Measurements from ENCODE around the gene UPK1A. TPM values are rescaled to one million over a fixed set of nuclear protein-coding genes. Genes with fewer than 3 reads are reported as not detected.

UPK1A gene
- total RNA-seq, 4 donors from 2014 or later: 4.6 to 18.7 (median 9.8) TPM; not detected in 1

DNA sequence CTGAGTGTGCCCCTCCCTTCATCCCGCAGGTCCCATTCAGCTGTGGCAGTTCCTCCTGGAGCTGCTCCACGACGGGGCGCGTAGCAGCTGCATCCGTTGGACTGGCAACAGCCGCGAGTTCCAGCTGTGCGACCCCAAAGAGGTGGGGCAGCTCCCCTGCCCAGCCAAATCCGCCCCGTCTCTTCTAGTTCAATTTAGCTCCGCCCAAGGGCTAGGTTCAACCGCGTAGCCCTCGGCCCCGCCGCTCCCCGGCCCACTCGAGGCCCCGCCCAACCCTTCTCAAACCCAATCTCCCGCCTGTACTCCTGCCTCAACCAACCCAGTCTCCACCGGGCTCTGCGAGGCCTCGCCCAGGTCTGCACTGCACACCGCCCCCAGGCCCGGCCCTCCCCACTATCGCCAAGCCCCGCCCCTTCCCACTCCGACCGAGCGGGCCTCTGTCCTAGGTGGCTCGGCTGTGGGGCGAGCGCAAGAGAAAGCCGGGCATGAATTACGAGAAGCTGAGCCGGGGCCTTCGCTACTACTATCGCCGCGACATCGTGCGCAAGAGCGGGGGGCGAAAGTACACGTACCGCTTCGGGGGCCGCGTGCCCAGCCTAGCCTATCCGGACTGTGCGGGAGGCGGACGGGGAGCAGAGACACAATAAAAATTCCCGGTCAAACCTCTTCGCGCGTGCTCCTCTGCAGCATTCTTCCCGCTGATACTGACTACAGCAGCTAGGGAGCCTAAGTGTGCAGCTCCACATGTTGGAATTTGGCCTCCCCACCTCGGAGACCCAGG, 21.9 kb upstream of the UPK1A start:
- intact Hi-C loops (cut with DNase I): no loop called here
- no peaks in the 10 kb centered on the region for H3K9me3 ChIP-seq

DNA sequence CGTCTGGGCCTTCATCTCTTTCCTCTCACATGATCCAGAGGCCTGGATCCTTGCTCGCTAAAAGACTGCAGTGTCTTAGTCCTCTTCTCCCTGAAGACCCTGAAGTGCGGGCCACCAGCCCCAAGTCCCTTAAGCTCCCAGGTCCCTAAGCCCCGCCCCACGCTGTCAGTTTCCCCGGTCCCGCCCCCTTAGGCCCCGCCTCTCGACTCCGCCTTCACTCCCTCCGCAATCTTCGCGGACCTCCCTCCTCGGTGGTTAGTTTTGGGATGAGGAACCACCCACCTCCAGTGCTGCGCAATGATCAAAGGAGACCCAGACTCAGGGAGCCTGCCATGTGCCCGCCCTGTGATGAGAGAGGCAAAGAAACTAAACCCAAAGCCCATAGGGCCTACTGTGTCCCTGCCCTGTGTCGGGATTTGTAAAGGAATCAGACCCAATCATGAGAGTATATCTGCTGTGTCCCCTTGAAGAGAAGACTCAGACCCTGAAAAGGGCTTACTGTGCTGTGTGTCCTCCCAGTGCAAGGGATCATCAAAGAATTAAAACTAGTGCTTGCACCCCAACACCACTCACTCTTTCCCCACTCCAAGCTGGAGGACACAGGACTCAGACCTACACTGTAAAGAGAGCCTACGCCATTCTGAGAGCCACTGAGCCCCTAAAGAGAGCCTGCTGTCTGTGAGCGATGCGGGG, 21.2 kb upstream of the UPK1A start:
- H3K9me3 ChIP-seq: no peaks in the 10 kb centered on the region
- WGBS, 2 donors: 6 to 13% methylated on average over 2 to 6 of the region's 20 CpGs
- intact Hi-C loops (cut with DNase I): no loop called here
- H3K27ac ChIP-seq: peak overlapping the region; percentile 85 to 97 (median 96)
- H3K27me3 ChIP-seq: no peaks in the 10 kb centered on the region
- peaks cover 18 to 66% (median 28%) of the 10 kb centered on the region in 3 donors for H3K4me1 ChIP-seq
- TF ChIP-seq, protein P1, sequence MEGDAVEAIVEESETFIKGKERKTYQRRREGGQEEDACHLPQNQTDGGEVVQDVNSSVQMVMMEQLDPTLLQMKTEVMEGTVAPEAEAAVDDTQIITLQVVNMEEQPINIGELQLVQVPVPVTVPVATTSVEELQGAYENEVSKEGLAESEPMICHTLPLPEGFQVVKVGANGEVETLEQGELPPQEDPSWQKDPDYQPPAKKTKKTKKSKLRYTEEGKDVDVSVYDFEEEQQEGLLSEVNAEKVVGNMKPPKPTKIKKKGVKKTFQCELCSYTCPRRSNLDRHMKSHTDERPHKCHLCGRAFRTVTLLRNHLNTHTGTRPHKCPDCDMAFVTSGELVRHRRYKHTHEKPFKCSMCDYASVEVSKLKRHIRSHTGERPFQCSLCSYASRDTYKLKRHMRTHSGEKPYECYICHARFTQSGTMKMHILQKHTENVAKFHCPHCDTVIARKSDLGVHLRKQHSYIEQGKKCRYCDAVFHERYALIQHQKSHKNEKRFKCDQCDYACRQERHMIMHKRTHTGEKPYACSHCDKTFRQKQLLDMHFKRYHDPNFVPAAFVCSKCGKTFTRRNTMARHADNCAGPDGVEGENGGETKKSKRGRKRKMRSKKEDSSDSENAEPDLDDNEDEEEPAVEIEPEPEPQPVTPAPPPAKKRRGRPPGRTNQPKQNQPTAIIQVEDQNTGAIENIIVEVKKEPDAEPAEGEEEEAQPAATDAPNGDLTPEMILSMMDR (IDR thresholded peaks at IDR 0.05): no peak
- TF ChIP-seq POLR2A (IDR thresholded peaks at IDR 0.05): no peak
- peak overlapping the region; percentile 45 to 85 (median 70) for H3K4me3 ChIP-seq
- H3K36me3 ChIP-seq: peaks cover 0 to 6% (median 0%) of the 10 kb centered on the region in 3 donors
- no peak for DNase-seq

More for the DNA sequence above, 21.9 kb upstream of the UPK1A start:
- Histone ChIP-seq H3K4me1 (peaks cover 18 to 58% (median 23%) of the 10 kb centered on the region in 3 donors), H3K27ac (peak overlapping the region; percentile 85 to 97 (median 96)), H3K36me3 (no peaks in the 10 kb centered on the region), H3K27me3 (no peaks in the 10 kb centered on the region), H3K4me3 (peak overlapping the region; percentile 45 to 85 (median 70))
- 1% methylated on average over 23 to 27 of the region's 60 CpGs for WGBS, 2 donors
- peak; percentile 82 for DNase-seq
- TF ChIP-seq, protein P1 (IDR thresholded peaks at IDR 0.05): no peak
- peak in 2 of 4 donors; percentile 23 to 76 for TF ChIP-seq POLR2A (IDR thresholded peaks at IDR 0.05)

DNA sequence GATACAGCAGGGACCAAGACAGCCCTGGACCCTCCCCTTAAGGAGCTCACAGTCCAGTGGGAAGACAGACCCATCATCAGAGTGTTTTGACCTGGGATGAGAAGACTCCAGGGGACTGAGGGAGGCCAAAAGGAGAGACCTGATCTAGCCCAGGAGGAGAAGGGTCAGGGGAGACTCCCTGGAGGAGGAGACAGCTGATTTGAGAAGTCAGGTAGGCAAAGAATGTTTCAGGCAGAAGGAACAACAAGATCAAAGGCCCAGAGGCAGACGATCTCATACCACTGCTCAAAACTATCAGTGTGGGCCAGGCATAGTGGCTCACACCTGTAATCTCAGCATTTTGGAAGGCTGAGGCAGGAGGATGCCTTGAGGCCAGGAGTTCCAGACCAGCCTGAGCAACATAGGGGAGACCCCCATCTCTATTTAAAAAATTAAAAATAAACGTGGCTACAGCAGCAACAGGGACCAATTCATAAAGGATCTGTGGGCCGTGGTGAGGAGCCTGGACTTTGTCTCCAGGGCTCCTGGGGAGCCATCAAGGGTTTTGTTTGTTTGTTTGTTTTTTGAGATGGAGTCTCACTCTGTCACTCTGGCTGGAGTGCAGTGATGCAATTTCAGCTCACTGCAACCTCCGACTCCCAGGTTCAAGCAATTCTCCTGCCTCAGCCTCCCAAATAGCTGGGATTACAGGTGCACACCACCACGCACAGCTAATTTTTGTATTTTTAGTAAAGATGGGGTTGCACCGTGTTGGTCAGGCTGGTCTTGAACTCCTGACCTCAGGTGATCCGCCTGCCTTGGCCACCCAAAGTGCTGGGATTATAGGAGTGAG, 20.4 kb upstream of the UPK1A start:
- Histone ChIP-seq H3K9me3 (no peaks in the 10 kb centered on the region), H3K36me3 (peaks cover 0 to 13% (median 2%) of the 10 kb centered on the region in 3 donors), H3K4me1 (peaks cover 18 to 73% (median 28%) of the 10 kb centered on the region in 3 donors), H3K27ac (peak overlapping the region in 3 of 4 donors; percentile 85 to 97 (median 96)), H3K4me3 (no peak overlapping the region), H3K27me3 (no peaks in the 10 kb centered on the region)
- DNase-seq: no peak
- intact Hi-C loops (cut with DNase I): no loop called here
- TF ChIP-seq, protein P1 (IDR thresholded peaks at IDR 0.05): no peak
- TF ChIP-seq POLR2A (IDR thresholded peaks at IDR 0.05): no peak
- WGBS, 2 donors: 68 to 73% methylated on average over 5 to 6 of the region's 7 CpGs

DNA sequence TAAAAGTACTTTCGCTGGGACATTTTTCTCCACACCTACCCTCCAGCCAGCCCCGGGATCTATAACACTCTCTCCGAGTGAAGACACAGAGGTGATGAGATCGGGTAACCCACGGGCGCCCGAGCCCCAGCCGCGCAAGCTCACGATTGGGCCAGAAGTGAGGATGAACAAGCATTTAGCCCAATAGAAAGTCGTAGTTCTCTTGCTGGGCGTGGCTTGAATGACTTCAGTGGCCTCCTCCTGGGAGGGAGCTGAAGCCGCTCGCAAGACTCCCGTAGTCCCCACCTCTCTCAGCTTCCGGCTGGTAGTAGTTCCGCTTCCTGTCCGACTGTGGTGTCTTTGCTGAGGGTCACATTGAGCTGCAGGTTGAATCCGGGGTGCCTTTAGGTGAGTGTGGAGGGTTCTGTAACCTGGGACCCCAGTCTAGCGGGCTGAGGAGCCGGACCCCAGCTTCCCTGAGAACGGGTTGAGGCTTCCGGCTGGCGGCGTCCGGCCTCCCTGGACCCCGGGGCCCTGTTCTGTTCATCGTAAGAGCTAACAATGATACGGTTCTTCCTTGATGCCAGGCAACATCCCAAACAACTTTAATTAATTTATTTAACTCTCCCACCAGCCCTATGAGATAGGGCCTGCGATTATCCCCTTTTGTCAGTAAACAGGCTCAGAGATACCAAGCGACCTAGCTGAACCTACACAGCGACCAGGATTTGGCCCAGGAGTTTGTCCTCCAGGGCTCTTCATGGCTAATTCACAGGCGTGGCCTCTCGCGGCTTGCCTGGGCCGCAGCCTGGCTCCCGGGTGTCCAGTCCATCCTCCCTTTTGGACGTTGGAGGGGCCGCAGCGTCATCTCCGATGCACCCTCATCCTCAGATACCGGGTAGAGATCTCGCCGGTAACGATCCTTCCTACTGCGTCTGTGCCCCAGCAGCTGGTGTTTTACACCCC, 18.0 kb upstream of the UPK1A start, which contains the start of gene COX6B1:
COX6B1 (plus strand) TSS at position 307 of the 945 bp plus-strand sequence. CDS start 2,921 bp downstream, outside the sequence.
- Histone ChIP-seq H3K27ac (peak within 1 kb of the TSS; percentile 87 to 96 (median 94)), H3K27me3 (no peaks in the 10 kb centered on the region), H3K36me3 (peaks cover 0 to 37% (median 17%) of the 10 kb centered on the region in 3 donors), H3K4me1 (peaks cover 5 to 58% (median 18%) of the 10 kb centered on the region in 3 donors), H3K4me3 (peak within 1 kb of the TSS; percentile 81 to 93 (median 86)), H3K9me3 (no peaks in the 10 kb centered on the region)
- TF ChIP-seq POLR2A (IDR thresholded peaks at IDR 0.05): peak in 3 of 4 donors; percentile 28 to 65 (median 65)
- TF ChIP-seq, protein P1 (IDR thresholded peaks at IDR 0.05): no peak
- intact Hi-C loops (cut with DNase I): no loop called here
- WGBS, 2 donors: 0 to 1% methylated on average over 34 to 36 of the region's 46 CpGs
- peak; percentile 82 for DNase-seq

All from esophagus squamous epithelium (tissue), 5 donors.